Sigmoid colon (tissue), 7 donors: ENCODE measurements around the gene RUFY2. TPM values are rescaled to one million over a fixed set of nuclear protein-coding genes. Genes with fewer than 3 reads are reported as not detected.

Experiments
- DNase-seq: peaks from one replicate; pipeline ENCODE4 v3.0.0-alpha.2; 2019
- H3K27ac ChIP-seq, 4 donors: fragments of 200-600 bp; sonication (generic); one replicate each; pipeline ENCODE4 v1.5.1; 2016 to 2019; ENCODE audit warnings: mild to moderate bottlenecking in 1 of 4
- H3K27me3 ChIP-seq, 3 donors: fragments of 200-600 bp; sonication (generic); one replicate each; pipeline ENCODE4 v1.5.1; 2019; ENCODE audit warnings: mild to moderate bottlenecking in 1 of 3
- H3K36me3 ChIP-seq, 4 donors: fragments of 200-600 bp; sonication (generic); one replicate each; pipeline ENCODE4 v1.5.1; 2016 to 2019
- H3K4me1 ChIP-seq, 4 donors: fragments of 200-600 bp; sonication (generic); one replicate each; pipeline ENCODE4 v1.5.1; 2017 to 2019
- H3K4me3 ChIP-seq, 4 donors: fragments of 200-600 bp; sonication (generic); one replicate each; pipeline ENCODE4 v1.5.1; 2017 to 2019; ENCODE audit warnings: mild to moderate bottlenecking in 2 of 4, moderate library complexity in 1 of 4
- H3K9me3 ChIP-seq, 4 donors: fragments of 200-600 bp in 3 of 4; sonication (generic) in 3 of 4; one replicate each; pipeline versions ENCODE4 v1.5.1 to v1.6.1; 2013 to 2019
- EP300 ChIP-seq, 4 donors: sonication (generic); formaldehyde crosslinking; IDR thresholded peaks; one replicate each; pipeline ENCODE4 v1.6.1; 2017; ENCODE audit warnings: antibody characterized with exemption in 4 of 4
- POLR2A ChIP-seq, 2 donors: fragments of 450-650 bp; IDR thresholded peaks; one replicate each; pipeline ENCODE4 v1.6.1; 2016; ENCODE audit warnings: antibody characterized with exemption in 2 of 2, mild to moderate bottlenecking in 2 of 2, moderate library complexity in 2 of 2
- POLR2AphosphoS5 ChIP-seq, 4 donors: sonication (generic); formaldehyde crosslinking; IDR thresholded peaks; one replicate each; pipeline ENCODE4 v1.6.1; 2017; ENCODE audit warnings: antibody characterized with exemption in 4 of 4
- WGBS, 2 donors: extraction: QIAGEN DNeasy Blood & Tissue Kit; methylation state at CpG; one replicate each; pipeline ENCODE4 v1.1.7; 2013; 5-methylcytosine and 5-hydroxymethylcytosine counted together
- intact Hi-C: fragments of 100-400 bp; cut with DNase I; formaldehyde crosslinking; loops from one replicate; pipeline ENCODE4 v1.15.1; 2023
- polyA plus RNA-seq, 3 donors: library from polyadenylated mRNA; stranded (reverse); fragments of 200-250 nt; gene quantifications; one replicate each; pipeline ENCODE4 v1.2.3, GENCODE V29; 2013
- total RNA-seq, 4 donors: library from RNA; depleted of rRNA; stranded (reverse); fragments of >200 nt; gene quantifications; one replicate each; pipeline ENCODE4 v1.1.0, GENCODE V29; 2016
- TF ChIP-seq, protein P1 (sequence below), 4 experiments: fragments of 450-650 bp in 3 of 4; fragments of 200-600 bp in 1 of 4; IDR thresholded peaks; one replicate each; pipeline ENCODE4 v1.5.1; 2016 to 2019; ENCODE audit warnings: antibody characterized with exemption in 4 of 4, mild to moderate bottlenecking in 3 of 4, moderate library complexity in 2 of 4
- donor health status: healthy with polysubstance abuse.
- donor health status: Bipolar disorder and iron deficiency.
- donor health status: healthy.

RUFY2 gene
- total and polyA plus RNA-seq, 7 donors: 5.8 to 34.9 (median 19.3) TPM

DNA sequence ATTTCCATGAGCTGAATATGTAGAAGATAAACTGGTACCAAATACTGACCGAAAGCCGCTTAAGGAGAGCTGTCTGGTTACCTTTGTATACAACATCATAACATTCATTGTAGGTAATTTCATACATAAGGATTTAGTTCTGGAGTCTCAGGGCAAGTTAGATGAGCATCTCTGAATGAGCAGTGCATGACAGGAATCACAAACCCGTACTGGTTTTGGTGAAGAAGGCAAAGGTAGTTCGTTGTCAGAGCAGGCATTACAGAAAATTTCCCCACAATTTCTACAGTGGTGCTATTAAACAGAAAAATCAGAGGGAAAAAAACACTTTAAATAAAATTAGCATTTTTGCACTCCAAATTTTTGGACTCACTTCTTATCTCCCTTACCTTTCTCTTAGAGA is 61.5 kb downstream of the RUFY2 start:
- H3K4me1 ChIP-seq: no peaks in the 10 kb centered on the region
- TF ChIP-seq POLR2A (IDR thresholded peaks at IDR 0.05) (no peak), EP300 (IDR thresholded peaks at IDR 0.05) (no peak), POLR2AphosphoS5 (IDR thresholded peaks at IDR 0.05) (no peak)
- TF ChIP-seq, protein P1, sequence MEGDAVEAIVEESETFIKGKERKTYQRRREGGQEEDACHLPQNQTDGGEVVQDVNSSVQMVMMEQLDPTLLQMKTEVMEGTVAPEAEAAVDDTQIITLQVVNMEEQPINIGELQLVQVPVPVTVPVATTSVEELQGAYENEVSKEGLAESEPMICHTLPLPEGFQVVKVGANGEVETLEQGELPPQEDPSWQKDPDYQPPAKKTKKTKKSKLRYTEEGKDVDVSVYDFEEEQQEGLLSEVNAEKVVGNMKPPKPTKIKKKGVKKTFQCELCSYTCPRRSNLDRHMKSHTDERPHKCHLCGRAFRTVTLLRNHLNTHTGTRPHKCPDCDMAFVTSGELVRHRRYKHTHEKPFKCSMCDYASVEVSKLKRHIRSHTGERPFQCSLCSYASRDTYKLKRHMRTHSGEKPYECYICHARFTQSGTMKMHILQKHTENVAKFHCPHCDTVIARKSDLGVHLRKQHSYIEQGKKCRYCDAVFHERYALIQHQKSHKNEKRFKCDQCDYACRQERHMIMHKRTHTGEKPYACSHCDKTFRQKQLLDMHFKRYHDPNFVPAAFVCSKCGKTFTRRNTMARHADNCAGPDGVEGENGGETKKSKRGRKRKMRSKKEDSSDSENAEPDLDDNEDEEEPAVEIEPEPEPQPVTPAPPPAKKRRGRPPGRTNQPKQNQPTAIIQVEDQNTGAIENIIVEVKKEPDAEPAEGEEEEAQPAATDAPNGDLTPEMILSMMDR (IDR thresholded peaks at IDR 0.05): no peak
- peaks cover 18 to 79% (median 44%) of the 10 kb centered on the region in 4 donors for H3K36me3 ChIP-seq
- DNase-seq: no peak
- WGBS, 2 donors: 91 to 98% methylated on average over 4 of the region's 4 CpGs
- H3K4me3 ChIP-seq: no peak overlapping the region
- H3K27me3 ChIP-seq: no peaks in the 10 kb centered on the region
- H3K27ac ChIP-seq: no peak overlapping the region
- no peaks in the 10 kb centered on the region for H3K9me3 ChIP-seq
- intact Hi-C loops: loop anchor here (5.0 kb wide), 1 partner anchor 557 kb away; the partner anchor contains the start of gene DDX50

DNA sequence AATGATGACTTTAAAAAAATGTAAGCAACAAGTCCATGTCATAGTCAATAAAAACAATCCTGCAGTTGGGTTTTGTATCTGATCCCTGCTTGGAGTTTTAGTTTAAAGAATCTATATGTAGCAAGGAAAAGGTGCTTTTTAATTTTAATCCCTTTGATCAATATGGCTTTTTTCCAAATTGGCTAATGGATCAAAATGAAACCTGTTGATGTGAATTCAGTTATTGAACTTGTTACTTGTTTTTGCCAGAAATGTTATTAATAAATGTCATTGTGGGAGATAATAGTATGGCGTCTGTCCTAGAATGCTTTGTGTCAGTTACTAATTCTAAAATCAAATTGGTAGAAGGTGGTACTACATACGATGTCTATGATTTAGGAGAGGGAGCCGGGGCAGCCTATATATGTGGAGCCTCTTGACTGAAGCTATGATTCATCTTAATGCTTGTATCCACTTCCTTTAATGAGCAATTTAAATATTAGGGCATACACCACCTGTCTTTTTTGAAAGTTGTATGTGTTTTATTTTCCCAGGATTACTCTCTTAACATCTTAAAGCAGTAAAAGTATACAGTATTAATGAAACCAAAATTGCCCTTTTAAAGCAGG is 64.1 kb downstream of the RUFY2 start:
- Histone ChIP-seq H3K36me3 (peaks cover 33 to 89% (median 57%) of the 10 kb centered on the region in 4 donors), H3K9me3 (no peaks in the 10 kb centered on the region), H3K27me3 (no peaks in the 10 kb centered on the region), H3K4me3 (no peak overlapping the region), H3K27ac (no peak overlapping the region), H3K4me1 (peaks cover 0 to 10% (median 7%) of the 10 kb centered on the region in 4 donors)
- no peak for DNase-seq
- intact Hi-C loops: no loop called here
- no peak for TF ChIP-seq EP300 (IDR thresholded peaks at IDR 0.05)
- TF ChIP-seq POLR2A (IDR thresholded peaks at IDR 0.05): no peak
- WGBS, 2 donors: 86 to 92% methylated on average over 3 of the region's 3 CpGs

DNA sequence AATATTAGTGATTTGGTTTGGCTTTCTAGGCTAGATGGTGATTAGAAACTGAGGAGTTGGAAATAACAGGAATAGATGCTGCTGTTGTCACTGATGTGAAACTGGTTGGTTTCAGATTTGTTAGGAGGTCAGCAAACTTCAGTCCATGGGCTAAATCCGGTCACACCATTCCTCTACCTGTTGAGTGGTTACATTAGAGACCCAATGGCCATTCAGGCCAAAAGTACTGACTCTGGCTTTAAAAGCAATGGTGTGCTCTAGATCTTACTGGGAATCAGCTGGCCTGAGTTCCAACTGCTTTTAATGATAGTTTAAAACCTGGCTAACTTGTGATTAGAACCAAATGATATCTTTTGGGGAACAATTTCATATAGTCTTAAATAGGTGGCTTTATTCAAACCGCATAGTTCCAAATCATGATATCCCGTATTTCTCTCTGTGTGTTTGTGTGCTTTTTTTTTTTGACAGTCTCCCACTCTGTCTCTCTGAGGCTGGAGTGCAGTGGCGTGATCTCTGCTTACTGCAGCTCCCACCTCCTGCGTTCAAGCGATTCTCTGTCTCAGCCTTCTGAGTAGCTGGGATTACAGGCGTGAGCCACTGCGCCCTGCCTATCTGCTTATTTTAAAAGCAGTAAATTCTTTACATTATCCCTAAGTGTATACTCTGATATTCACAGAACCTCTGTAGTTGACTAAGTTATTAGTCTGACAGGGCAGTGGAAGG is 66.6 kb downstream of the RUFY2 start:
- no peak overlapping the region for H3K4me3 ChIP-seq
- H3K9me3 ChIP-seq: no peaks in the 10 kb centered on the region
- WGBS, 2 donors: 95% methylated on average over 8 of the region's 8 CpGs
- peaks cover 0 to 35% (median 31%) of the 10 kb centered on the region in 4 donors for H3K4me1 ChIP-seq
- no peak overlapping the region for H3K27ac ChIP-seq
- intact Hi-C loops: no loop called here
- H3K36me3 ChIP-seq: peaks cover 32 to 73% (median 55%) of the 10 kb centered on the region in 4 donors
- TF ChIP-seq POLR2AphosphoS5 (IDR thresholded peaks at IDR 0.05) (no peak), EP300 (IDR thresholded peaks at IDR 0.05) (no peak), POLR2A (IDR thresholded peaks at IDR 0.05) (no peak)
- TF ChIP-seq, protein P1 (IDR thresholded peaks at IDR 0.05): no peak
- DNase-seq: no peak
- H3K27me3 ChIP-seq: no peaks in the 10 kb centered on the region

DNA sequence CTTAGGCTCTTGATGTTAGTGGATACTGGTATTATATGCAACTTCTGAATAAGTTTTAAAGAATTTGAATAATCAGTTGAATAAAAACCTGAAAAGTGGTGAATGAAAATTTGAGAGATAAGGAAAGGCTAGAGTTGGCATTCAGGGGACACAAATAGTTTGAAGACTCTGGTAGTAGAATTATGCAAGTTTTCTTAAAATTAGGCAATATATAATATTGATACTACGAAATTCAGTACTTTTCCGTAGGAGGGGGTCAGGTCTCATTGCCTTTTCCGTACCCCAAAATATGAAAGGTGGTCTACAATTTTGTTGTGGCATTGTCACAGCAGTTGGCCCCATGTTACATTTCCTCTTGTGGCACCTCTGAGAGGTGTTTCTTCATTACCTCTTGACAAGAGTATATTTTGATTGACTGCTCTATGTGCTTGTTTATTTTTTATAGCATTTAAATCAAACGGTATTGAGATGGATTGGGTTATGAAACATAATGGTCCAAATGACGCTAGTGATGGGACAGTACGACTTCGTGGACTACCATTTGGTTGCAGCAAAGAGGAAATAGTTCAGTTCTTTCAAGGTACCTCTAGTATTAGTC is 70.2 kb downstream of the RUFY2 start:
- 50 to 61% methylated on average over 7 of the region's 7 CpGs for WGBS, 2 donors
- no peak for DNase-seq
- intact Hi-C loops: loop anchor here (10.0 kb wide), 1 partner anchor 68 kb away; the partner anchor contains the start of gene RUFY2
- no peaks in the 10 kb centered on the region for H3K9me3 ChIP-seq
- H3K4me1 ChIP-seq: peaks cover 0 to 53% (median 46%) of the 10 kb centered on the region in 4 donors
- H3K36me3 ChIP-seq: peaks cover 26 to 37% (median 31%) of the 10 kb centered on the region in 4 donors
- no peak overlapping the region for H3K27ac ChIP-seq
- TF ChIP-seq EP300 (IDR thresholded peaks at IDR 0.05) (no peak), POLR2AphosphoS5 (IDR thresholded peaks at IDR 0.05) (no peak)
- TF ChIP-seq, protein P1 (IDR thresholded peaks at IDR 0.05): no peak
- peak overlapping the region in 1 of 4 donors; percentile 98 for H3K4me3 ChIP-seq
- no peaks in the 10 kb centered on the region for H3K27me3 ChIP-seq
